IPS-18c (cell line): Measurements from ENCODE around the gene BIN1.

Experiments used
- H3K4me3 ChIP-seq: 2 replicates; pipeline ENCODE4 v1.7.0; 2013; ENCODE audit warnings: low read depth, mild to moderate bottlenecking, low read length, moderate library complexity; ENCODE audit not compliant: insufficient read depth
- H3K9me3 ChIP-seq: one replicate; pipeline ENCODE4 v1.6.1; 2013; ENCODE audit warnings: mild to moderate bottlenecking, low read length, moderate library complexity; ENCODE audit not compliant: control insufficient read depth, insufficient read depth

BIN1 gene, protein sequence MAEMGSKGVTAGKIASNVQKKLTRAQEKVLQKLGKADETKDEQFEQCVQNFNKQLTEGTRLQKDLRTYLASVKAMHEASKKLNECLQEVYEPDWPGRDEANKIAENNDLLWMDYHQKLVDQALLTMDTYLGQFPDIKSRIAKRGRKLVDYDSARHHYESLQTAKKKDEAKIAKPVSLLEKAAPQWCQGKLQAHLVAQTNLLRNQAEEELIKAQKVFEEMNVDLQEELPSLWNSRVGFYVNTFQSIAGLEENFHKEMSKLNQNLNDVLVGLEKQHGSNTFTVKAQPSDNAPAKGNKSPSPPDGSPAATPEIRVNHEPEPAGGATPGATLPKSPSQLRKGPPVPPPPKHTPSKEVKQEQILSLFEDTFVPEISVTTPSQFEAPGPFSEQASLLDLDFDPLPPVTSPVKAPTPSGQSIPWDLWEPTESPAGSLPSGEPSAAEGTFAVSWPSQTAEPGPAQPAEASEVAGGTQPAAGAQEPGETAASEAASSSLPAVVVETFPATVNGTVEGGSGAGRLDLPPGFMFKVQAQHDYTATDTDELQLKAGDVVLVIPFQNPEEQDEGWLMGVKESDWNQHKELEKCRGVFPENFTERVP

GRCh38 chr2:127106991-127107621, at the start of gene BIN1:
BIN1 (minus strand) TSS chr2:127107154; CDS start chr2:127106943, 211 bp downstream.
- H3K4me3 ChIP-seq = peak within 1 kb of the TSS; percentile 75
- H3K9me3 ChIP-seq = peaks cover 2% of the 10 kb centered on the region

- H3K4me3 ChIP-seq = no peak overlapping the region
- no peaks in the 10 kb centered on the region for H3K9me3 ChIP-seq
Measured at GRCh38 chr2:127155947-127156346, 49.0 kb upstream of the BIN1 start.

DNA sequence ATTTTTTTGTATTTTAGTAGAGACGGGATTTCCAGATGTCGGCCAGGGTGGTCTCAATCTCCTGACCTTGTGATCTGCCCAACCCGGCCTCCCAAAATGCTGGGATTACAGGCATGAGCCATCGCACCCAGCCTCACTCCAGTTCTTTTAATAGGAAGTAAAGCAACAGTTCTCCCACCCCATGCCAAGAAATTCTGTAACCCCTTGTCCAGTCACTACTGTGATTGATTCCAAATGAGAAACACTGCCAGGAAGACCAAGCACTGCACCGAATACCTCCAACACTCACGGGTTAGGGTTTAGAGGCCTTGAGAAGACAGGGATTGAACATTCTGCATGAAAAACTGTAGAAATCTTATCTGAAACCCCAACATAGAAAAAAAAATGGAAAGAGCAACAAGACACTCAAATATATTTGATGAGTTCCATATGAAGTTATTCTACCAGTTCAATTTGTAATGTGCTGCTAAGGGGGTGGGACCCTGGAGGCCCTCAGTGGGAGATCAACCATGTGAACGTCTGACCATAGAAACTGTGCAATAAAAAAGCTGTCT, 48.2 kb upstream of the BIN1 start:
- Histone ChIP-seq H3K9me3 (peaks cover 2% of the 10 kb centered on the region), H3K4me3 (no peak overlapping the region)

DNA sequence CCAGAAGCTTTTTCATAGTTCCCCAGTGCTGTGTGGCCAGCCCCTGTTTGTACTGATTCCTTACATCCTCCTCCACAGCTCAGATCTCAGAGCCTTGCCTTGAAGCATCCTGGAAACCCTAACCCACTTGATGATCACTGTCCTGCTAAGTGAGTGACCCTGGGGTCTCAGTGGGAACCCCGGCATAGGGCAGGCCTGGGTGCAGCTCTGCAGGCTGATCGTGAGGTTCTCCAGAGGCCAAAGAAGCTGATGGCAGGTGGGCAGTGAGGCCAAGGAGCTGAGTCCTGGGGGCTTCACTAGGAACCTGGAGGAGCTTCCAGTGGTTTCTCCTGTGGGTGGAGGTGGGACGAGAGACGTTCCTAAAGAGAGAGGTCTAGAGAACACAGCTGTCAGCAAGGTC, 47.4 kb upstream of the BIN1 start:
- Histone ChIP-seq H3K4me3 (no peak overlapping the region), H3K9me3 (peaks cover 2% of the 10 kb centered on the region)

GRCh38 chr2:127153691-127154158, 46.8 kb upstream of the BIN1 start:
- H3K9me3 ChIP-seq = peaks cover 2% of the 10 kb centered on the region
- H3K4me3 ChIP-seq = no peak overlapping the region

DNA sequence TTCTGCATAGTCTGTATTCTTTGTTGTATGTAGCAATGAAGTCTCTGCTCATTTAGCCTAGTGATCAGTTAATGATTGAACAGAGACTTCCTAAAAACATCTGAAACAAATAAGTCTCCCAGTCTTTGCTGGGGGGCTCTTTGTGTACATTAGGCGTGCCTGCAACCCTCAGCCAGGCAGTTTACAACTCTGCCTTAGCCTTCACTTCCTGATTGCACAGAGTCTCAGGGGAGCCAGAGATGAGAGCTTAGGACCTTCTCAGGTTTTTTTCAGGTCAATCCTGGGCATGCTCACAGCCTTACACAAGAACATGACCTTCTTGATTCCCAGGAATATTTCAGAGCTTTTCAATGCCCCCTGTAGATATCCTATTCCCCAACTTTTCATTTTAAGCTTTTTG, 44.0 kb upstream of the BIN1 start:
- Histone ChIP-seq H3K9me3 (peaks cover 2% of the 10 kb centered on the region), H3K4me3 (no peak overlapping the region)

GRCh38 chr2:127149384-127149783, 42.4 kb upstream of the BIN1 start:
- H3K9me3 ChIP-seq = peaks cover 2% of the 10 kb centered on the region

GRCh38 chr2:127146820-127147502, 40.0 kb upstream of the BIN1 start:
- Histone ChIP-seq H3K9me3 (peaks cover 2% of the 10 kb centered on the region), H3K4me3 (no peak overlapping the region)

More at GRCh38 chr2:127149384-127149783, 42.4 kb upstream of the BIN1 start:
- H3K4me3 ChIP-seq = no peak overlapping the region

DNA sequence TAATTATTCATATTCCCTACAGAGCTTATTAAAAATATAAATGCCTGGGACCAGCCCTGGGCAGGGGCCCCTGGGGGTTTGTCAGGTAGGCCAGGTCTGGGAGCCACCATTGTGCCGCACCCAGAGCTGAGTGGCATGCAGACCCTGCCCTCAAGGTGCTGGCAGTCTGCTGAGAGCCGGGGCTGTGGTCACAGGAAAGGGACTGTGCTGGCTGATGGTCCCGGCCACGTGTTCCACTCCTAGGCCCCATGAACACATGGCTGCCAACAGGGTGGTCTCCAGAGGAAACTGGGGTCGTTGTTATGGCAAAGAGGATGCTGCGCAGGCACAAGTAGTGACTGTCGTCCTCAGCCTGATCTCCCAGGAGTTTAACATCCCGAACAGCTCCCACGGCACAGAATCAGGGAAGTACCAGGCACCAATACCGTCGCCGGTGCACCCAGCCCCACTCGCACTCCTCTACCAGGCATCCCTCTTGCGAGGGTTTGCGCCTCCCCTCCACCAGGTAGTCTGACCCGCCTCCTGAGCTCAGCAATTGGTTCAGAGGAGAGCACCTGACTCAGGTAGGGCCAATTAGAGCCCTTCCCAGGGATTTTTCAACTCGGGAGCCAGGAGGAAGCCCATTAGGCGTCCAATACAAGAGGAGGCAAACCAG, 39.2 kb upstream of the BIN1 start:
- Histone ChIP-seq H3K9me3 (peaks cover 2% of the 10 kb centered on the region), H3K4me3 (no peak overlapping the region)

- H3K4me3 ChIP-seq = no peak overlapping the region
Measured at GRCh38 chr2:127145280-127145895, 38.4 kb upstream of the BIN1 start.

GRCh38 chr2:127143841-127144782, 37.2 kb upstream of the BIN1 start:
- H3K4me3 ChIP-seq = no peak overlapping the region

More at GRCh38 chr2:127145280-127145895, 38.4 kb upstream of the BIN1 start:
- H3K9me3 ChIP-seq = no peaks in the 10 kb centered on the region

DNA sequence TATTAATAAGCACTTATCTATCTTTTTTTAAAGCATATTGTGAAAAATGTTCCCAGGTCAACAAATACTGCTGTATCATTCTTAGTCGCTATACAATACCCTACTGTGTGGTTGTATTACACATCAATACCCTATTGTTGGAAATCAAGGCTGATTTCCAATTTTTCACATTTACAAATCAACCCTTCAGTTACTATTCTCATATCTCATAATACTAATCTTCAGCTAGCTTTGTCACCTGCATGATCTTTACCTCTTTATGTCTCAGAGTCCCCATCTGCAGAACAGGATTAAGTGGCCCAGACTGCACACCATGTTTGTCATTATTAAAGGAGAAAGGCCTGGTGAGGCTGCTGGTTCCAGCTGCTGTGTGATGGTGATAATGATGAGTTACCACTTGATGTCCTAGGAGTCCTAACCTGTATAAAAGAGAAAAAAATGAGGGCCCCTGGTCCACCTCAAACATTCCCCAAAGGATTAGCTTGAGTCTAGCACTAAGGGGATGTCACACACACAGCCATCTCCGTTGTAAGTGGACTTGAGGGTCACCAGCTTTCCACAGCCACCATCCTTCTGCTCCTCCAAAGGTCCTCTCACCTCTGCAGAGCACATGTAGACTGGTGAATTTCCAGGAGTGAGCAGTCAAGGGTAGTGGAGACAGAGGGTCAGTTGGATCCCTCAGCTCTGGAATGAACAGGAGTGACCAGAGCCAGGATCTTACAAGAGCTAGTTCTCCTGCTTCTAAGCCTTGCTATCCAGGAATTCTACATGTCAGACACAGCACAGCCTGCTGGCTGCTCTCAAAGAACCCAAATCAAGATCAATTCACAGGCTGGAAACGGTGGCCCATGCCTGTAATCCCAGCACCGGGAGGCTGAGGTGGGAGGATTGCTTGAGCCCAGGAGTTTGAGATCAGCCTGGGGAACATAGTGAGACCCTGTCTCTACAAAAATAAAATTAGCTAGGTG, 36.0 kb upstream of the BIN1 start:
- Histone ChIP-seq H3K4me3 (no peak overlapping the region), H3K9me3 (no peaks in the 10 kb centered on the region)

More at GRCh38 chr2:127143841-127144782, 37.2 kb upstream of the BIN1 start:
- H3K9me3 ChIP-seq = no peaks in the 10 kb centered on the region

DNA sequence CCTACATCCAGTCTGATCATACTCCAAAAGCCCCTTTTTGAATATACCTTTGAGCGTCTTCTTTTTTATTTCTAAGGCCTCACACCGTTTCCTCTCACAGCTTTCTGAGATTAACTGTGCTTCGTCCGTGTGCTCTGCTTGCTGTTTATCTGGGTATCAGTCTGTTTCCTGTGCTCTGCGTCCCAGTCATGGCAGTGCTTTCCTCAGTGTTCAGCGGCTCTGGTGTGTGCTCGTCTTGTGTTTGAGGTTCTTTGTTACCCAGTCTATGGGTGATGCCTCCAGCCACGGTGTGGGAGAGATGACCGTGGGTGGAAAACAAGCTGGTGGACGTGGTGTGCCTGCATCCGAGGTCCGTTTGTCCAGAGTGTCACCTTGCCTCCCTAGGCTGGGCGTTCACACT, 33.6 kb upstream of the BIN1 start:
- H3K9me3 ChIP-seq = no peaks in the 10 kb centered on the region
- no peak overlapping the region for H3K4me3 ChIP-seq

DNA sequence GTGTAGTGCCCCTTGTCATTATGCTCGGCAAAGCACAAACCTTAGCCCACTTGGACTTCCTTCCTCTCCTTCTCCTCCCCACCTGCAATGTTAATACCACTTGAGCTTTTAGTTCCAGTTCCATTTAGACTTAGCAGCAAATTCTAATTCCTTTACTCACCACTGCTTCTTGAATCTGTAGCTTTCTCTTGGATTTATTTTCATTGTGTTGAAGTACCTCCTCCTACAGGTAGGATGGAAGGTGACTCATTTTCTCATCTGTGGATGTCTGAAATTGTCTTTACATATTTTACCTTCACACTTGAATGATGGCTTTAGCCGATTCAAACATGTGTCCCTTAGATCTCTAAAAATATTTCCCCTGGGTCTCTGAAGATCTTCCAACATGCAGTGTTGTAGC, 32.8 kb upstream of the BIN1 start:
- Histone ChIP-seq H3K4me3 (no peak overlapping the region), H3K9me3 (no peaks in the 10 kb centered on the region)
